ENCODE results near the gene SPOCK1.

SPOCK1 gene

GRCh38 chr5:137142764-137143605 lies 356.1 kb downstream of the SPOCK1 start:
- FAIRE-seq = no peak

- no peak for FAIRE-seq
Observed at GRCh38 chr5:137142346-137142745, 356.8 kb downstream of the SPOCK1 start.

- no peak for FAIRE-seq
Observed at GRCh38 chr5:137141779-137142178, 357.3 kb downstream of the SPOCK1 start.

GRCh38 chr5:137136991-137137632 lies 362.0 kb downstream of the SPOCK1 start:
- no peak for FAIRE-seq

GRCh38 chr5:137134920-137135532 lies 364.1 kb downstream of the SPOCK1 start:
- no peak for FAIRE-seq

- no peak for FAIRE-seq
Observed at GRCh38 chr5:137129886-137130680, 369.0 kb downstream of the SPOCK1 start.

GRCh38 chr5:137128012-137128411 lies 371.1 kb downstream of the SPOCK1 start:
- FAIRE-seq = no peak

- FAIRE-seq = no peak
Observed at GRCh38 chr5:137126829-137127228, 372.3 kb downstream of the SPOCK1 start.

- no peak for FAIRE-seq
Observed at GRCh38 chr5:137122558-137122957, 376.6 kb downstream of the SPOCK1 start.

GRCh38 chr5:137122075-137122474 lies 377.1 kb downstream of the SPOCK1 start:
- no peak for FAIRE-seq

GRCh38 chr5:137119321-137119720 lies 379.8 kb downstream of the SPOCK1 start:
- peak; percentile 85 for FAIRE-seq

- no peak for FAIRE-seq
Observed at GRCh38 chr5:137118629-137119028, 380.5 kb downstream of the SPOCK1 start.

- FAIRE-seq = no peak
Observed at GRCh38 chr5:137115152-137115551, 384.0 kb downstream of the SPOCK1 start.

GRCh38 chr5:137114529-137114928 lies 384.6 kb downstream of the SPOCK1 start:
- no peak for FAIRE-seq

GRCh38 chr5:137113939-137114338 lies 385.2 kb downstream of the SPOCK1 start:
- no peak for FAIRE-seq

GRCh38 chr5:137113161-137113560 lies 386.0 kb downstream of the SPOCK1 start:
- FAIRE-seq = no peak

GRCh38 chr5:137105351-137106035 lies 393.6 kb downstream of the SPOCK1 start:
- FAIRE-seq = no peak

GRCh38 chr5:137101544-137101943 lies 397.6 kb downstream of the SPOCK1 start:
- peak; percentile 97 for FAIRE-seq

- no peak for FAIRE-seq
Observed at GRCh38 chr5:137099651-137100050, 399.5 kb downstream of the SPOCK1 start.

- FAIRE-seq = no peak
Observed at GRCh38 chr5:137098663-137099062, 400.5 kb downstream of the SPOCK1 start.

GRCh38 chr5:137098238-137098637 lies 400.9 kb downstream of the SPOCK1 start:
- no peak for FAIRE-seq

- no peak for FAIRE-seq
Observed at GRCh38 chr5:137097203-137097602, 401.9 kb downstream of the SPOCK1 start.
